ENCODE data around the gene NEGR1. TPM values are rescaled to one million over a fixed set of nuclear protein-coding genes. Genes with fewer than 3 reads are reported as not detected.

Gene NEGR1
- total RNA-seq, 2 experiments from 2014 or later, result not detected

- DNase-seq, result no peak
- Mint-ChIP-seq H3K4me3 (no peak overlapping the region), H3K36me3 (ENCODE audit: low read depth) (no peaks in the 10 kb centered on the region), H3K4me1 (ENCODE audit: low read depth) (no peaks in the 10 kb centered on the region), H3K27ac (no peak overlapping the region), H3K9me3 (peaks cover 2% of the 10 kb centered on the region), H3K27me3 (ENCODE audit: low read depth) (no peaks in the 10 kb centered on the region)
- intact Hi-C loops (cut with micrococcal nuclease), result no loop called here
- CTCF ChIA-PET, result no interaction called here
These were observed 442.5 kb downstream of the NEGR1 start for GRCh38 chr1:71839876-71840275.

DNA sequence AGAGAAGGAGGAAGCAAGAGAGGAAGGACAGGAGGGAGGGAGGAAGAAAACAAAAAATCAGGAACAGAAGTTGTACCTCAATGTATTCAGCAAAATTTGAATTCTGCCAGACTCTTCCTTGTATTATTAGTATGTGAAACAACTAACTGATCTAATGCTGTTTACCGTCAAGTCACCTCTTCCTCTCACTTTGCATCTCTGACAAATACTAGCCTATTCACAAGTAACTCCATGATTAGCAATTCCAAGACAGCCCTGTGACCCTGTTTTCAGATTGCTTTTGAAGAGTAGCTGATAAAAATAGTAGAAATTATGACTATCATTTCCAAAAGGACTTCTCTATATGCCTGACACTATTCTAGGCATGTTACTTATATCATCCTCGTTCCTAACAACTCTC lies 445.4 kb downstream of the NEGR1 start:
- no peak for DNase-seq
- no peak overlapping the region for H3K27ac Mint-ChIP-seq

GRCh38 chr1:71835442-71835813 lies 446.9 kb downstream of the NEGR1 start:
- intact Hi-C loops (cut with micrococcal nuclease), result no loop called here
- Mint-ChIP-seq H3K36me3 (ENCODE audit: low read depth) (no peaks in the 10 kb centered on the region), H3K4me3 (no peak overlapping the region), H3K27me3 (ENCODE audit: low read depth) (no peaks in the 10 kb centered on the region), H3K4me1 (ENCODE audit: low read depth) (no peaks in the 10 kb centered on the region), H3K27ac (no peak overlapping the region), H3K9me3 (peaks cover 3% of the 10 kb centered on the region)
- DNase-seq, result no peak
- CTCF ChIA-PET, result no interaction called here

More for the DNA sequence above, 445.4 kb downstream of the NEGR1 start:
- CTCF ChIA-PET, result no interaction called here
- no peaks in the 10 kb centered on the region for H3K36me3 Mint-ChIP-seq (ENCODE audit: low read depth)
- no peaks in the 10 kb centered on the region for H3K4me1 Mint-ChIP-seq (ENCODE audit: low read depth)
- H3K4me3 Mint-ChIP-seq, result no peak overlapping the region
- intact Hi-C loops (cut with micrococcal nuclease), result no loop called here
- peaks cover 3% of the 10 kb centered on the region for H3K9me3 Mint-ChIP-seq
- no peaks in the 10 kb centered on the region for H3K27me3 Mint-ChIP-seq (ENCODE audit: low read depth)

- no peak overlapping the region for H3K27ac Mint-ChIP-seq
- H3K27me3 Mint-ChIP-seq (ENCODE audit: low read depth), result no peaks in the 10 kb centered on the region
- H3K9me3 Mint-ChIP-seq, result peaks cover 3% of the 10 kb centered on the region
- no peak overlapping the region for H3K4me3 Mint-ChIP-seq
- H3K4me1 Mint-ChIP-seq (ENCODE audit: low read depth), result no peaks in the 10 kb centered on the region
- intact Hi-C loops (cut with micrococcal nuclease), result no loop called here
- CTCF ChIA-PET, result no interaction called here
- no peak for DNase-seq
- H3K36me3 Mint-ChIP-seq (ENCODE audit: low read depth), result no peaks in the 10 kb centered on the region
These were observed 447.5 kb downstream of the NEGR1 start for GRCh38 chr1:71834601-71835441.

DNA sequence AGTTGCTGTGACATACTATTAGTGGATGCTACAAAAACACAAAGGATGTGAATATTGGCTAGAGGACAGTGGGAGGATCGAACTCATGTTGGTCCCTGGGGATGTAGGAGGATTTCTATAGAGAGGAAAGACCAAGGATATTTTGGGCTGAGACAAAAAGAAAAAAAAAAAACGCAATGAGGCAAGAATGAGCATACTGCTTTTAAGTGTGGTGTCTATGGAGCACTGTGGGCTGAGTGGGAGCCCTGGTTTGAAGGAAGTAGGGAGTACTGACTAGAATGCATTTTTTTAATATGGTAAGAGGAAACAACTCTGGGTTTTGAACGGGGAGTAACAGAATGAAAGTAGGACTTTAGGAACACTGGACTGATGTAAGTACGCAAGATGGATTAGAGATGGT lies 450.7 kb downstream of the NEGR1 start:
- DNase-seq, result no peak
- Mint-ChIP-seq H3K9me3 (peaks cover 2% of the 10 kb centered on the region), H3K4me1 (ENCODE audit: low read depth) (no peaks in the 10 kb centered on the region), H3K36me3 (ENCODE audit: low read depth) (no peaks in the 10 kb centered on the region), H3K27ac (no peak overlapping the region), H3K4me3 (no peak overlapping the region), H3K27me3 (ENCODE audit: low read depth) (no peaks in the 10 kb centered on the region)
- intact Hi-C loops (cut with micrococcal nuclease), result no loop called here
- CTCF ChIA-PET, result no interaction called here

- H3K9me3 Mint-ChIP-seq, result peaks cover 8% of the 10 kb centered on the region
- no peak overlapping the region for H3K4me3 Mint-ChIP-seq
- H3K4me1 Mint-ChIP-seq (ENCODE audit: low read depth), result no peaks in the 10 kb centered on the region
- no peaks in the 10 kb centered on the region for H3K36me3 Mint-ChIP-seq (ENCODE audit: low read depth)
- no peaks in the 10 kb centered on the region for H3K27me3 Mint-ChIP-seq (ENCODE audit: low read depth)
- DNase-seq, result no peak
- intact Hi-C loops (cut with micrococcal nuclease), result no loop called here
- H3K27ac Mint-ChIP-seq, result no peak overlapping the region
- CTCF ChIA-PET, result no interaction called here
These were observed 453.0 kb downstream of the NEGR1 start for GRCh38 chr1:71829346-71829745.

DNA sequence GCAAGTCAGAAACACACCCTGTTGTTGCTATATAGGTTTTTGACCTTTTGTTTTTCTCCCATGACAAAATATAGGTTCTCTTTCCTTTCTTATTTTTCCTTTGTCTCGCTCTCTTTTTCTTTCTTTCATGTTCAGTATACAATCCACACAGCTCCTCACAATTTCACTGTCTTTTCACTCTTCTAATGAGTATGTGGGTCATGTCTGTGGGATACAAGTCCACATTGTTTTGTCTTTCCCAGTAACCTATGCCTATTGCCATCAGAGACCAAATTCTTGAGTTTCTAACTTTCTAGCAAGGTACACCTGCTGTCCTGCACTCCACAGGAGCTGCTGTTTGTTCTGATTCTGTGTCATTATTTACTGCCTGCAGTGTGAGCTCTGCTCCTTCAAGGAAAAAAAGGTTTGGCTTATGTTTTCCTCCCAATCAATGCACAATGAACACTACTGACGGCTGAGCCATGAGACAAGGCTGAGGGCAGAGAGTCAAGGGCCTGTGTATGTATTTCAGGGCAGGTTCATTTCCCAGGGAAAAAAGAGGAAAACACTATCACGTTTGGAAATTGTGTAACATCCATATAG lies 453.8 kb downstream of the NEGR1 start:
- Mint-ChIP-seq H3K4me1 (ENCODE audit: low read depth) (no peaks in the 10 kb centered on the region), H3K9me3 (peaks cover 8% of the 10 kb centered on the region), H3K27me3 (ENCODE audit: low read depth) (no peaks in the 10 kb centered on the region), H3K36me3 (ENCODE audit: low read depth) (no peaks in the 10 kb centered on the region), H3K4me3 (no peak overlapping the region), H3K27ac (no peak overlapping the region)
- CTCF ChIA-PET, result no interaction called here
- intact Hi-C loops (cut with micrococcal nuclease), result no loop called here
- no peak for DNase-seq

- Mint-ChIP-seq H3K9me3 (peaks cover 7% of the 10 kb centered on the region), H3K4me3 (no peak overlapping the region), H3K27me3 (ENCODE audit: low read depth) (no peaks in the 10 kb centered on the region), H3K27ac (no peak overlapping the region), H3K36me3 (ENCODE audit: low read depth) (no peaks in the 10 kb centered on the region), H3K4me1 (ENCODE audit: low read depth) (no peaks in the 10 kb centered on the region)
- no peak for DNase-seq
- CTCF ChIA-PET, result no interaction called here
- intact Hi-C loops (cut with micrococcal nuclease), result no loop called here
These were observed 458.5 kb downstream of the NEGR1 start for GRCh38 chr1:71823708-71824305.

- H3K27me3 Mint-ChIP-seq (ENCODE audit: low read depth), result no peaks in the 10 kb centered on the region
- CTCF ChIA-PET, result no interaction called here
- no peaks in the 10 kb centered on the region for H3K36me3 Mint-ChIP-seq (ENCODE audit: low read depth)
- no peaks in the 10 kb centered on the region for H3K4me1 Mint-ChIP-seq (ENCODE audit: low read depth)
- no peak for DNase-seq
- no peak overlapping the region for H3K4me3 Mint-ChIP-seq
- no peak overlapping the region for H3K27ac Mint-ChIP-seq
- intact Hi-C loops (cut with micrococcal nuclease), result no loop called here
- H3K9me3 Mint-ChIP-seq, result no peaks in the 10 kb centered on the region
These were observed 465.3 kb downstream of the NEGR1 start for GRCh38 chr1:71817028-71817427.

DNA sequence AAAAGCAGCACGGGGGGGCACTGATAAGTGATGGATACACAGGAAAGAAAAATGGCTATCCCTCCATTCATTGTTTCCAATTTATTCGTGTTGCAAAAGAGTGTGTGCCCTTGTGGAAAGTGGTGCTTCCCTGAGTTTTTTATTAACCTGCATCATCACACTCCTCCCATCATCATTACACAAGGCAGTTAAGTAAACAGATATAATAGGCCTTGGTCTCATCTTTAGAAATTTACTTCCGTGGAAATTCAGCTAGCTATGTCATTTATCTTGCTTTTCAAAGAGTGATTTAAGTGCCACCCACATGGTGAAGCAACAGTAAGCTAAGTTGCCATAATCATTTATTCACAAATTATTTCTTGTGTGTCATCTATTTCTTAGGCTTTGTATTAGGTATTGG lies 473.3 kb downstream of the NEGR1 start:
- intact Hi-C loops (cut with micrococcal nuclease), result no loop called here
- CTCF ChIA-PET, result no interaction called here
- no peak overlapping the region for H3K27ac Mint-ChIP-seq
- H3K27me3 Mint-ChIP-seq (ENCODE audit: low read depth), result no peaks in the 10 kb centered on the region
- no peaks in the 10 kb centered on the region for H3K4me1 Mint-ChIP-seq (ENCODE audit: low read depth)
- no peak overlapping the region for H3K4me3 Mint-ChIP-seq
- DNase-seq, result no peak
- H3K9me3 Mint-ChIP-seq, result peaks cover 3% of the 10 kb centered on the region
- no peaks in the 10 kb centered on the region for H3K36me3 Mint-ChIP-seq (ENCODE audit: low read depth)

- no peak for DNase-seq
These were observed 478.2 kb downstream of the NEGR1 start for GRCh38 chr1:71804140-71804539.

GRCh38 chr1:71796006-71796405 lies 486.3 kb downstream of the NEGR1 start:
- CTCF ChIA-PET, result no interaction called here
- no peaks in the 10 kb centered on the region for H3K27me3 Mint-ChIP-seq (ENCODE audit: low read depth)
- H3K4me1 Mint-ChIP-seq (ENCODE audit: low read depth), result no peaks in the 10 kb centered on the region
- no peak overlapping the region for H3K27ac Mint-ChIP-seq
- no peak overlapping the region for H3K4me3 Mint-ChIP-seq
- H3K9me3 Mint-ChIP-seq, result peaks cover 2% of the 10 kb centered on the region
- intact Hi-C loops (cut with micrococcal nuclease), result no loop called here
- no peaks in the 10 kb centered on the region for H3K36me3 Mint-ChIP-seq (ENCODE audit: low read depth)
- DNase-seq, result no peak

More at GRCh38 chr1:71804140-71804539, 478.2 kb downstream of the NEGR1 start:
- intact Hi-C loops (cut with micrococcal nuclease), result no loop called here
- H3K36me3 Mint-ChIP-seq (ENCODE audit: low read depth), result no peaks in the 10 kb centered on the region
- peaks cover 5% of the 10 kb centered on the region for H3K9me3 Mint-ChIP-seq
- no peaks in the 10 kb centered on the region for H3K27me3 Mint-ChIP-seq (ENCODE audit: low read depth)
- no peaks in the 10 kb centered on the region for H3K4me1 Mint-ChIP-seq (ENCODE audit: low read depth)
- CTCF ChIA-PET, result no interaction called here
- H3K4me3 Mint-ChIP-seq, result no peak overlapping the region
- no peak overlapping the region for H3K27ac Mint-ChIP-seq

- no peak for DNase-seq
- H3K27me3 Mint-ChIP-seq (ENCODE audit: low read depth), result no peaks in the 10 kb centered on the region
- CTCF ChIA-PET, result no interaction called here
- no peaks in the 10 kb centered on the region for H3K36me3 Mint-ChIP-seq (ENCODE audit: low read depth)
- H3K27ac Mint-ChIP-seq, result no peak overlapping the region
- no peak overlapping the region for H3K4me3 Mint-ChIP-seq
- no peaks in the 10 kb centered on the region for H3K9me3 Mint-ChIP-seq
- intact Hi-C loops (cut with micrococcal nuclease), result no loop called here
- H3K4me1 Mint-ChIP-seq (ENCODE audit: low read depth), result no peaks in the 10 kb centered on the region
These were observed 490.1 kb downstream of the NEGR1 start for GRCh38 chr1:71792264-71792663.

Measured in activated naive CD4-positive, alpha-beta T cell treated with anti-CD3 and anti-CD28 coated beads for 36 hours (primary cell).